WERI-Rb-1 (cell line): ENCODE data around the gene EHBP1L1.

Experiments
- DNase-seq: peaks from one replicate; pipeline ENCODE4 v3.0.0-alpha.2; 2020
- H3K27ac ChIP-seq: fragments of 250-450 bp; sonication (Bioruptor Pico); 2 replicates; pipeline ENCODE4 v1.5.1; 2020; ENCODE audit warnings: mild to moderate bottlenecking, moderate library complexity
- H3K27me3 ChIP-seq: fragments of 250-450 bp; sonication (Bioruptor Pico); 2 replicates; pipeline ENCODE4 v1.5.1; 2021; ENCODE audit warnings: mild to moderate bottlenecking, low read depth, moderate library complexity; ENCODE audit not compliant: insufficient read depth, severe bottlenecking
- H3K36me3 ChIP-seq: fragments of 250-450 bp; sonication (Bioruptor Pico); 2 replicates; pipeline ENCODE4 v1.5.1; 2020; ENCODE audit warnings: mild to moderate bottlenecking, moderate library complexity
- H3K4me3 ChIP-seq: 2 replicates; pipeline ENCODE4 v1.5.1; 2011; ENCODE audit warnings: low read depth, mild to moderate bottlenecking, control low read depth, low read length
- H3K9me3 ChIP-seq: fragments of 250-450 bp; sonication (Bioruptor Pico); 2 replicates; pipeline ENCODE4 v1.5.1; 2021; ENCODE audit warnings: mild to moderate bottlenecking, moderate library complexity; ENCODE audit not compliant: severe bottlenecking
- CTCF ChIP-seq: IDR thresholded peaks from 2 replicates; pipeline ENCODE4 v1.5.1; 2011; ENCODE audit warnings: low read depth, mild to moderate bottlenecking, control low read depth, inconsistent platforms, low read length

EHBP1L1 gene

GRCh38 chr11:65592858-65593517, 17.1 kb downstream of the EHBP1L1 start:
- Histone ChIP-seq H3K9me3 (no peaks in the 10 kb centered on the region), H3K27me3 (no peaks in the 10 kb centered on the region), H3K27ac (no peak overlapping the region), H3K4me3 (no peak overlapping the region), H3K36me3 (peaks cover 11% of the 10 kb centered on the region)
- TF ChIP-seq CTCF, result no peak
- no peak for DNase-seq

GRCh38 chr11:65593518-65594414, 17.9 kb downstream of the EHBP1L1 start:
- peak; percentile 86 for TF ChIP-seq CTCF
- peak; percentile 57 for DNase-seq
- H3K27me3 ChIP-seq, result no peaks in the 10 kb centered on the region
- peaks cover 16% of the 10 kb centered on the region for H3K36me3 ChIP-seq
- H3K27ac ChIP-seq, result no peak overlapping the region
- no peaks in the 10 kb centered on the region for H3K9me3 ChIP-seq
- H3K4me3 ChIP-seq, result no peak overlapping the region

GRCh38 chr11:65595131-65595530, 19.3 kb downstream of the EHBP1L1 start:
- no peak for TF ChIP-seq CTCF
- H3K4me3 ChIP-seq, result no peak overlapping the region
- no peak for DNase-seq
- H3K9me3 ChIP-seq, result no peaks in the 10 kb centered on the region
- H3K27me3 ChIP-seq, result no peaks in the 10 kb centered on the region
- H3K36me3 ChIP-seq, result peaks cover 16% of the 10 kb centered on the region
- no peak overlapping the region for H3K27ac ChIP-seq

- no peak for DNase-seq
- no peak within 1 kb of the TSS for H3K27ac ChIP-seq
- no peak for TF ChIP-seq CTCF
- no peaks in the 10 kb centered on the region for H3K9me3 ChIP-seq
- no peaks in the 10 kb centered on the region for H3K27me3 ChIP-seq
- peaks cover 13% of the 10 kb centered on the region for H3K36me3 ChIP-seq
- no peak within 1 kb of the TSS for H3K4me3 ChIP-seq
Measured at GRCh38 chr11:65595543-65596281, 19.9 kb downstream of the EHBP1L1 start, which contains the start of gene KCNK7. TSS of gene KCNK7 (minus strand) at chr11:65595800. CDS start at chr11:65595772, 28 bp downstream.

GRCh38 chr11:65596520-65596919, 20.7 kb downstream of the EHBP1L1 start:
- Histone ChIP-seq H3K36me3 (peaks cover 12% of the 10 kb centered on the region), H3K27me3 (no peaks in the 10 kb centered on the region), H3K9me3 (no peaks in the 10 kb centered on the region), H3K27ac (no peak overlapping the region), H3K4me3 (no peak overlapping the region)
- no peak for DNase-seq
- no peak for TF ChIP-seq CTCF
